Lower leg skin (tissue), 3 donors: ENCODE results near the gene TNFAIP2.

Experiments
- POLR2A ChIP-seq, 2 donors: fragments of 450-650 bp; IDR thresholded peaks; one replicate each; pipeline ENCODE4 v1.6.1; 2016 to 2017; ENCODE audit warnings: antibody characterized with exemption in 2 of 2, mild to moderate bottlenecking in 1 of 2, moderate library complexity in 1 of 2
- TF ChIP-seq, protein P1 (sequence below), 3 donors: fragments of 450-650 bp; IDR thresholded peaks; one replicate each; pipeline ENCODE4 v1.5.1; 2016; ENCODE audit warnings: antibody characterized with exemption in 3 of 3, mild to moderate bottlenecking in 3 of 3, moderate library complexity in 2 of 3

- no peak for TF ChIP-seq POLR2A (IDR thresholded peaks at IDR 0.05)
- TF ChIP-seq, protein P1, sequence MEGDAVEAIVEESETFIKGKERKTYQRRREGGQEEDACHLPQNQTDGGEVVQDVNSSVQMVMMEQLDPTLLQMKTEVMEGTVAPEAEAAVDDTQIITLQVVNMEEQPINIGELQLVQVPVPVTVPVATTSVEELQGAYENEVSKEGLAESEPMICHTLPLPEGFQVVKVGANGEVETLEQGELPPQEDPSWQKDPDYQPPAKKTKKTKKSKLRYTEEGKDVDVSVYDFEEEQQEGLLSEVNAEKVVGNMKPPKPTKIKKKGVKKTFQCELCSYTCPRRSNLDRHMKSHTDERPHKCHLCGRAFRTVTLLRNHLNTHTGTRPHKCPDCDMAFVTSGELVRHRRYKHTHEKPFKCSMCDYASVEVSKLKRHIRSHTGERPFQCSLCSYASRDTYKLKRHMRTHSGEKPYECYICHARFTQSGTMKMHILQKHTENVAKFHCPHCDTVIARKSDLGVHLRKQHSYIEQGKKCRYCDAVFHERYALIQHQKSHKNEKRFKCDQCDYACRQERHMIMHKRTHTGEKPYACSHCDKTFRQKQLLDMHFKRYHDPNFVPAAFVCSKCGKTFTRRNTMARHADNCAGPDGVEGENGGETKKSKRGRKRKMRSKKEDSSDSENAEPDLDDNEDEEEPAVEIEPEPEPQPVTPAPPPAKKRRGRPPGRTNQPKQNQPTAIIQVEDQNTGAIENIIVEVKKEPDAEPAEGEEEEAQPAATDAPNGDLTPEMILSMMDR (IDR thresholded peaks at IDR 0.05): no peak
These were observed 606 bp downstream of the TNFAIP2 start for GRCh38 chr14:103123634-103124500.
